Right atrium auricular region (tissue), 2 donors: ENCODE data around the gene CSNK1D. TPM values are rescaled to one million over a fixed set of nuclear protein-coding genes. Genes with fewer than 3 reads are reported as not detected.
A peak's percentile ranks its signal among the peaks of the same experiment; 100 is the strongest.

Source experiments
- DNase-seq: peaks from one replicate; pipeline ENCODE4 v3.0.0-alpha.2; 2019; ENCODE audit warnings: low spot score
- H3K27ac ChIP-seq, 2 donors: fragments of 200-600 bp; sonication (generic); 1 replicate in 1 of 2; 2 replicates in 1 of 2; pipeline ENCODE4 v1.5.1; 2016 to 2019
- H3K27me3 ChIP-seq, 2 donors: fragments of 200-600 bp; sonication (generic); one replicate each; pipeline versions ENCODE4 v1.5.1 to v1.6.0; 2017 to 2019
- H3K36me3 ChIP-seq: fragments of 200-600 bp; sonication (generic); one replicate; pipeline ENCODE4 v1.5.1; 2016
- H3K4me1 ChIP-seq, 2 donors: fragments of 200-600 bp; sonication (generic); one replicate each; pipeline versions ENCODE4 v1.5.1 to v1.6.0; 2017 to 2019
- H3K4me3 ChIP-seq, 2 donors: fragments of 200-600 bp; sonication (generic); 1 replicate in 1 of 2; 2 replicates in 1 of 2; pipeline ENCODE4 v1.5.1; 2017 to 2019; ENCODE audit warnings: mild to moderate bottlenecking in 1 of 2, moderate library complexity in 1 of 2
- H3K9me3 ChIP-seq, 2 donors: fragments of 200-600 bp; sonication (generic); one replicate each; pipeline ENCODE4 v1.5.1; 2019
- CTCF ChIP-seq, 2 donors: fragments of 200-600 bp; sonication (generic); IDR thresholded peaks; one replicate each; pipeline ENCODE4 v1.5.1; 2019; ENCODE audit warnings: antibody characterized with exemption in 2 of 2
- total RNA-seq, 2 donors: library from RNA; depleted of rRNA; stranded (reverse); fragments of >200 nt; gene quantifications; one replicate each; pipeline ENCODE4 v1.1.0, GENCODE V29; 2016

CSNK1D gene
- total RNA-seq, 2 donors from 2014 or later: 31.3 to 32.9 TPM

- Histone ChIP-seq H3K36me3 (peaks cover 79% of the 10 kb centered on the region), H3K4me1 (peaks cover 0 to 9% of the 10 kb centered on the region in 2 donors), H3K4me3 (no peak overlapping the region), H3K27me3 (no peaks in the 10 kb centered on the region), H3K9me3 (no peaks in the 10 kb centered on the region), H3K27ac (no peak overlapping the region)
- TF ChIP-seq CTCF (IDR thresholded peaks at IDR 0.05): no peak
- no peak for DNase-seq
Observed at GRCh38 chr17:82252511-82253178, 20.9 kb downstream of the CSNK1D start.

DNA sequence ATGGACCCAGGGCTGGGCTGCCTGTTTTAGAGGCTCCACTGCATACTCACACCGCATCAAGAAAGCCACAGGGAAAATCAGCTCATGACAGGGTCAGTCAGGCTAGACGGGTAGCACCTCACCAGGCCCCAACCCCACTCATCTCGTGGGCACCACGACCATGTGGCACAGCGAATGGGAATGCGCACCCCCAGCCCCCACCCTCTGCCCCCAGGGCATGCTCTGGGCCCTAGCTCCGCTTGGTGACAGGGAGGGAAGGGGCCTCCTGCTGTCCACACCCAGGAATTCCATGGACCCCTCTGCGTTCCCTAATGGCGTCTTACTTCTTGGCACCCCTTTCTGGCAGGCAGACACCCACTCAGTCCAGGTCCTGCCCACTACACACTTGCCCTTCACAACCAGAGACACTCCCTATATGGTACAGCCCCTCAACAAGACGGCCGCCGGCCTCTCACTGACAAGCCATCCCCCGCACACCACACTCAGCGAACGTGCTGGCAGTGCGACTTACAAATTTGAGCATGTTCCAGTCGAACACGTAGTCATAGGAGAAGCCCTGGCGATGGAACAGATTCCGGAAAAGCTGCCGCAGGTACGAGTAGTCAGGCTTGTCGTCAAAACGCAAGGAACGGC, 22.5 kb downstream of the CSNK1D start:
- Histone ChIP-seq H3K4me3 (no peak overlapping the region), H3K27ac (no peak overlapping the region), H3K4me1 (peaks cover 0 to 20% of the 10 kb centered on the region in 2 donors), H3K27me3 (no peaks in the 10 kb centered on the region), H3K9me3 (no peaks in the 10 kb centered on the region), H3K36me3 (peaks cover 89% of the 10 kb centered on the region)
- TF ChIP-seq CTCF (IDR thresholded peaks at IDR 0.05): no peak
- DNase-seq: no peak

DNA sequence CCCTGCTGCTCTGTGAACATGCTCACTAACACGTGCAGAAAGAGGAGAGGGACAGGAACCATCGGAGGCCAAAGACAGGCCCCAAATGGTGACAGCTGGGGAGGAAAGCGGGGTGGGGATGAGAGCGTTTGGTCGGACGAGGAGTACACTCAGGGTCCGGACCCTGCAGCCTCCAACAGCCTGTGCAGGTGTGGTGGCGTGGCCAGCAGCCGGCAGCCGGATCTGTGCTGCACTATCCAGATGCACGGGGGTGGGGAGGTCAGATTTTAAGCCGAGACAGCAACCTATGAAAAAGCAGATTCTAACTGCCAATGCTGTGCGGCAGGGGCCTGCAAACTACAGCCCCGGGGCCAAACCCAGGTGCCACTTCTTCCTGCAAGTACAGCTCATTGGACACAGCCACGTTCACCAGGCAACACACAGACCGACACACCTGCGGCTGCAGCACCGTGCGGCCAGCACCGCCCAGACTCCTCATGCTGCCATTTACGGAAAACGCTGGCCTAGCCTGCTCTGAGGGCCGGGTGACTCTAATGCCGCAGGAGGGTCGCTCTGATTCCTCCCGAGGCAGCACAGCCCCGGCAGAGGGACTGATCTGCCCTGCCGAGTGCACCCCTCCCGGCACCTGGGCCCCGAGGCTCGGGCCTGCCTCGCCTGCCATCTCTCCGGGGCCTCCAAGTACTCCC, 23.5 kb downstream of the CSNK1D start:
- TF ChIP-seq CTCF (IDR thresholded peaks at IDR 0.05): no peak
- Histone ChIP-seq H3K4me1 (peaks cover 0 to 22% of the 10 kb centered on the region in 2 donors), H3K36me3 (peaks cover 90% of the 10 kb centered on the region), H3K27ac (no peak overlapping the region), H3K4me3 (no peak overlapping the region), H3K27me3 (no peaks in the 10 kb centered on the region), H3K9me3 (no peaks in the 10 kb centered on the region)
- no peak for DNase-seq

DNA sequence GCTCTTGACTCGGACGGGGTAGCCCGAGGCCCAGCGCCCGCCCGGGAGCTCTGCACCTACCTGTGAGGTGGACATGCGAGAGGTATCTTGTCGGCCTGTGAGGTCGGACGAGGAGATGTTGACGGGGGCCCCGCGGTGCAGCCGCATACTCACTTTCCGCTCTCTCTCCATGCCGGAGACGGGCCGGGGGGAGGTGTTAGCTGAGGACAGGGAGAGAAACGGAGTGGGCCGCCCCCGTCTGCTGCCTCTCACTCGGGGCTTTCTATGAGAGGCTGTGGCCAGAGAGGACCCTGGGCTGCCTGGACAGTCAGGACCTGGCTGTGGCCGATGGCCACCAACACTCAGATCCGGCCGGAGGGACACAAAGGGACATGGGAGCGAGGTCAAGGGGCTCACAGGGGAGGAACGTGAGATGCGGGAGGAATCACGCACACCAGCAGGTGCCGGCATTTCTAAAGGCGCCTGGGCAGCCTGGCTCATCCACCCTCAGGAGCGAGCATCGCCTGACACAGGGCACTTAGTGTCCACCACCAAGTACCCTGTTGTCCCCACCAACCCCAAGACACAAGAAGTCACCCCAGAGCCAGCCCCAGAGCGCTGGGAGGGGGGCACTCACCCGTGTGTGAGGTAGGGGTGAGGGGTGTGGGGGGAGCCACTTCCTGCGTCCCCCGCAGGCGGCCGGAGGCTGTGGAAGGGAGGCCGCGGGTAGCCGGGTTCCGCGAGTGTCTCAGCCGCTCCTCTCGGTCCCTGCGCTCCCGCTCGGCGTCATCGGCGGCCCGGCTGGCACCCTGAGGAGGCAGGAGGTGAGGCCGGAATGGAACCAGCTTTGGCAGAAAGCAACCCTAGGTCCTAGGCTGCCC, 24.5 kb downstream of the CSNK1D start:
- peaks cover 97% of the 10 kb centered on the region for H3K36me3 ChIP-seq
- no peak for TF ChIP-seq CTCF (IDR thresholded peaks at IDR 0.05)
- no peak overlapping the region for H3K4me3 ChIP-seq
- H3K9me3 ChIP-seq: no peaks in the 10 kb centered on the region
- peaks cover 0 to 22% of the 10 kb centered on the region in 2 donors for H3K4me1 ChIP-seq
- H3K27ac ChIP-seq: no peak overlapping the region
- DNase-seq: no peak
- no peaks in the 10 kb centered on the region for H3K27me3 ChIP-seq

GRCh38 chr17:82247856-82248671, 25.4 kb downstream of the CSNK1D start:
- Histone ChIP-seq H3K4me3 (no peak overlapping the region), H3K27ac (peak overlapping the region in 1 of 2 donors; percentile 67), H3K4me1 (peaks cover 0 to 30% of the 10 kb centered on the region in 2 donors), H3K36me3 (peaks cover 100% of the 10 kb centered on the region), H3K9me3 (no peaks in the 10 kb centered on the region), H3K27me3 (no peaks in the 10 kb centered on the region)
- TF ChIP-seq CTCF (IDR thresholded peaks at IDR 0.05): no peak
- no peak for DNase-seq
